ENCODE data around the gene PLXNC1. TPM values are rescaled to one million over a fixed set of nuclear protein-coding genes. Genes with fewer than 3 reads are reported as not detected.
A peak's percentile ranks its signal among the peaks of the same experiment; 100 is the strongest.

PLXNC1 gene
- total and polyA plus RNA-seq, 5 donors, result 2.4 to 7.6 (median 5.1) TPM

GRCh38 chr12:94205822-94206221 is 57.4 kb downstream of the PLXNC1 start:
- ATAC-seq (no peak), DNase-seq (no peak)
- Histone ChIP-seq H3K27ac (ENCODE audit: low read length) (no peak overlapping the region), H3K27me3 (ENCODE audit: control insufficient read depth, insufficient read depth) (no peaks in the 10 kb centered on the region), H3K9me3 (ENCODE audit: control insufficient read depth, low read length) (no peaks in the 10 kb centered on the region), H3K4me3 (ENCODE audit: low read length) (no peak overlapping the region), H3K4me1 (ENCODE audit: control insufficient read depth, insufficient read depth, low read length) (peaks cover 13% of the 10 kb centered on the region)
- intact Hi-C loops (cut with DNase I), result no loop called here
- 87% methylated on average over 1 of the region's 1 CpG for WGBS

GRCh38 chr12:94206886-94207285 is 58.5 kb downstream of the PLXNC1 start:
- WGBS, result 66% methylated on average over 2 of the region's 2 CpGs
- no peak for DNase-seq
- intact Hi-C loops (cut with DNase I), result no loop called here
- H3K27me3 ChIP-seq (ENCODE audit: control insufficient read depth, insufficient read depth), result no peaks in the 10 kb centered on the region
- no peak for ATAC-seq
- H3K9me3 ChIP-seq (ENCODE audit: control insufficient read depth, low read length), result no peaks in the 10 kb centered on the region
- peaks cover 13% of the 10 kb centered on the region for H3K4me1 ChIP-seq (ENCODE audit: control insufficient read depth, insufficient read depth, low read length)
- no peak overlapping the region for H3K4me3 ChIP-seq (ENCODE audit: low read length)
- H3K27ac ChIP-seq (ENCODE audit: low read length), result no peak overlapping the region

- DNase-seq (no peak), ATAC-seq (no peak)
- Histone ChIP-seq H3K9me3 (ENCODE audit: control insufficient read depth, low read length) (no peaks in the 10 kb centered on the region), H3K27me3 (ENCODE audit: control insufficient read depth, insufficient read depth) (no peaks in the 10 kb centered on the region), H3K4me3 (ENCODE audit: low read length) (peak overlapping the region; percentile 37), H3K4me1 (ENCODE audit: control insufficient read depth, insufficient read depth, low read length) (peaks cover 10% of the 10 kb centered on the region), H3K27ac (ENCODE audit: low read length) (no peak overlapping the region)
- intact Hi-C loops (cut with DNase I), result no loop called here
- WGBS, result 25% methylated on average over 2 of the region's 2 CpGs
Observed at GRCh38 chr12:94207467-94207848, 59.1 kb downstream of the PLXNC1 start.

- Histone ChIP-seq H3K4me3 (ENCODE audit: low read length) (peak overlapping the region; percentile 37), H3K27ac (ENCODE audit: low read length) (peak overlapping the region; percentile 89), H3K4me1 (ENCODE audit: control insufficient read depth, insufficient read depth, low read length) (peaks cover 10% of the 10 kb centered on the region), H3K27me3 (ENCODE audit: control insufficient read depth, insufficient read depth) (no peaks in the 10 kb centered on the region), H3K9me3 (ENCODE audit: control insufficient read depth, low read length) (no peaks in the 10 kb centered on the region)
- intact Hi-C loops (cut with DNase I), result no loop called here
- ATAC-seq (peak; percentile 45 to 71), DNase-seq (no peak)
- 29% methylated on average over 14 of the region's 14 CpGs for WGBS
Observed at GRCh38 chr12:94207849-94208621, 59.7 kb downstream of the PLXNC1 start.

- ATAC-seq, result peak; percentile 71 to 80
- Histone ChIP-seq H3K27me3 (ENCODE audit: control insufficient read depth, insufficient read depth) (no peaks in the 10 kb centered on the region), H3K4me3 (ENCODE audit: low read length) (no peak overlapping the region), H3K9me3 (ENCODE audit: control insufficient read depth, low read length) (no peaks in the 10 kb centered on the region), H3K4me1 (ENCODE audit: control insufficient read depth, insufficient read depth, low read length) (peaks cover 10% of the 10 kb centered on the region), H3K27ac (ENCODE audit: low read length) (peak overlapping the region; percentile 46)
- intact Hi-C loops (cut with DNase I), result no loop called here
- 57% methylated on average over 4 of the region's 4 CpGs for WGBS
- no peak for DNase-seq
Observed at GRCh38 chr12:94208622-94208966, 60.2 kb downstream of the PLXNC1 start.

- ATAC-seq (no peak), DNase-seq (no peak)
- Histone ChIP-seq H3K4me1 (ENCODE audit: control insufficient read depth, insufficient read depth, low read length) (peaks cover 10% of the 10 kb centered on the region), H3K4me3 (ENCODE audit: low read length) (no peak overlapping the region), H3K9me3 (ENCODE audit: control insufficient read depth, low read length) (no peaks in the 10 kb centered on the region), H3K27me3 (ENCODE audit: control insufficient read depth, insufficient read depth) (no peaks in the 10 kb centered on the region), H3K27ac (ENCODE audit: low read length) (no peak overlapping the region)
- 84% methylated on average over 8 of the region's 8 CpGs for WGBS
- intact Hi-C loops (cut with DNase I), result no loop called here
Observed at GRCh38 chr12:94209240-94209639, 60.9 kb downstream of the PLXNC1 start.

GRCh38 chr12:94211021-94211420 is 62.6 kb downstream of the PLXNC1 start:
- no peak overlapping the region for H3K4me3 ChIP-seq (ENCODE audit: low read length)
- 62% methylated on average over 5 of the region's 5 CpGs for WGBS
- H3K4me1 ChIP-seq (ENCODE audit: control insufficient read depth, insufficient read depth, low read length), result peaks cover 5% of the 10 kb centered on the region
- intact Hi-C loops (cut with DNase I), result no loop called here
- H3K27ac ChIP-seq (ENCODE audit: low read length), result no peak overlapping the region
- no peak for DNase-seq
- ATAC-seq, result no peak
- H3K9me3 ChIP-seq (ENCODE audit: control insufficient read depth, low read length), result no peaks in the 10 kb centered on the region
- no peaks in the 10 kb centered on the region for H3K27me3 ChIP-seq (ENCODE audit: control insufficient read depth, insufficient read depth)

- no peaks in the 10 kb centered on the region for H3K9me3 ChIP-seq (ENCODE audit: control insufficient read depth, low read length)
- DNase-seq (no peak), ATAC-seq (no peak)
- no peaks in the 10 kb centered on the region for H3K4me1 ChIP-seq (ENCODE audit: control insufficient read depth, insufficient read depth, low read length)
- intact Hi-C loops (cut with DNase I), result no loop called here
- no peak overlapping the region for H3K27ac ChIP-seq (ENCODE audit: low read length)
- WGBS, result 83% methylated on average over 3 of the region's 3 CpGs
- no peaks in the 10 kb centered on the region for H3K27me3 ChIP-seq (ENCODE audit: control insufficient read depth, insufficient read depth)
- H3K4me3 ChIP-seq (ENCODE audit: low read length), result no peak overlapping the region
Observed at GRCh38 chr12:94218233-94218632, 69.9 kb downstream of the PLXNC1 start.

- no peak for ATAC-seq
- 96% methylated on average over 2 of the region's 2 CpGs for WGBS
- Histone ChIP-seq H3K27me3 (ENCODE audit: control insufficient read depth, insufficient read depth) (no peaks in the 10 kb centered on the region), H3K4me1 (ENCODE audit: control insufficient read depth, insufficient read depth, low read length) (no peaks in the 10 kb centered on the region), H3K9me3 (ENCODE audit: control insufficient read depth, low read length) (no peaks in the 10 kb centered on the region), H3K27ac (ENCODE audit: low read length) (no peak overlapping the region), H3K4me3 (ENCODE audit: low read length) (no peak overlapping the region)
- DNase-seq, result no peak
- intact Hi-C loops (cut with DNase I), result no loop called here
Observed at GRCh38 chr12:94219622-94220302, 71.4 kb downstream of the PLXNC1 start.

GRCh38 chr12:94220804-94221203 is 72.4 kb downstream of the PLXNC1 start:
- Histone ChIP-seq H3K27me3 (ENCODE audit: control insufficient read depth, insufficient read depth) (no peaks in the 10 kb centered on the region), H3K27ac (ENCODE audit: low read length) (no peak overlapping the region), H3K9me3 (ENCODE audit: control insufficient read depth, low read length) (no peaks in the 10 kb centered on the region), H3K4me1 (ENCODE audit: control insufficient read depth, insufficient read depth, low read length) (no peaks in the 10 kb centered on the region), H3K4me3 (ENCODE audit: low read length) (no peak overlapping the region)
- WGBS, result 93% methylated on average over 5 of the region's 5 CpGs
- ATAC-seq (no peak), DNase-seq (no peak)
- intact Hi-C loops (cut with DNase I), result no loop called here

- intact Hi-C loops (cut with DNase I), result no loop called here
- DNase-seq, result no peak
- ATAC-seq, result no peak
- WGBS, result 91% methylated on average over 4 of the region's 4 CpGs
- Histone ChIP-seq H3K4me1 (ENCODE audit: control insufficient read depth, insufficient read depth, low read length) (no peaks in the 10 kb centered on the region), H3K4me3 (ENCODE audit: low read length) (no peak overlapping the region), H3K27me3 (ENCODE audit: control insufficient read depth, insufficient read depth) (no peaks in the 10 kb centered on the region), H3K27ac (ENCODE audit: low read length) (no peak overlapping the region), H3K9me3 (ENCODE audit: control insufficient read depth, low read length) (no peaks in the 10 kb centered on the region)
Observed at GRCh38 chr12:94222351-94223084, 74.1 kb downstream of the PLXNC1 start.
